ENCODE data around the gene RHBDF2. TPM values are rescaled to one million over a fixed set of nuclear protein-coding genes. Genes with fewer than 3 reads are reported as not detected.

The RHBDF2 gene
- total RNA-seq, 1 experiment from 2014 or later: 33.0 TPM

GRCh38 chr17:76535788-76536510, 34.7 kb upstream of the RHBDF2 start:
- no peak for ATAC-seq
- POLR2A ChIA-PET: no interaction called here
- TF ChIP-seq ZNF425 (CRISPR knock-in tag; conservative IDR thresholded peaks at IDR 0.05): no peak
- no peak for TF ChIP-seq SMAD3 (CRISPR knock-in tag; IDR thresholded peaks at IDR 0.05; ENCODE audit: borderline replicate concordance)
- no peak for TF ChIP-seq MLX (CRISPR knock-in tag; IDR thresholded peaks at IDR 0.05)
- TF ChIP-seq ZNF121 (CRISPR knock-in tag; IDR thresholded peaks at IDR 0.05): no peak
- no peak for TF ChIP-seq HMGXB4 (CRISPR knock-in tag; IDR thresholded peaks at IDR 0.05)
- TF ChIP-seq ELF4 (CRISPR knock-in tag; IDR thresholded peaks at IDR 0.05; ENCODE audit: low read depth): no peak
- no peak for DNase-seq (ENCODE audit: low spot score)
- Mint-ChIP-seq H3K27ac (no peak overlapping the region), H3K4me3 (peak overlapping the region; percentile 32), H3K36me3 (no peaks in the 10 kb centered on the region; the same call in 1 of the 2 replicates), H3K9me3 (no peaks in the 10 kb centered on the region), H3K27me3 (ENCODE audit: low read depth) (peaks cover 47% of the 10 kb centered on the region), H3K4me1 (peaks cover 19% of the 10 kb centered on the region)
- CTCF ChIA-PET: interaction anchor here (0.7 to 9.7 kb wide), 8 partner anchors 8 to 182 kb away, joined by 3 to 123 read pairs (median 3); partner anchors contain the start of gene PRPSAP1

- ATAC-seq: no peak
- ChIA-PET POLR2A (no interaction called here), CTCF (interaction anchor here (0.8 to 9.7 kb wide), 2 partner anchors 11 to 12 kb away, joined by 4 to 123 read pairs; no protein-coding TSS in a partner anchor)
- peaks cover 17% of the 10 kb centered on the region for H3K4me1 Mint-ChIP-seq
- no peaks in the 10 kb centered on the region; the same call in 1 of the 2 replicates for H3K36me3 Mint-ChIP-seq
- peaks cover 44% of the 10 kb centered on the region for H3K27me3 Mint-ChIP-seq (ENCODE audit: low read depth)
- H3K4me3 Mint-ChIP-seq: no peak overlapping the region
- no peak overlapping the region for H3K27ac Mint-ChIP-seq
- no peak for DNase-seq (ENCODE audit: low spot score)
- H3K9me3 Mint-ChIP-seq: no peaks in the 10 kb centered on the region
- TF ChIP-seq CDX4 (CRISPR knock-in tag; IDR thresholded peaks at IDR 0.05; ENCODE audit: borderline replicate concordance) (no peak), OVOL2 (CRISPR knock-in tag; IDR thresholded peaks at IDR 0.05; ENCODE audit: borderline replicate concordance) (no peak), NFE2L1 (CRISPR knock-in tag; IDR thresholded peaks at IDR 0.05) (no peak), SOX15 (CRISPR knock-in tag; IDR thresholded peaks at IDR 0.05) (no peak), ZSCAN18 (CRISPR knock-in tag; IDR thresholded peaks at IDR 0.05) (no peak), ZNF232 (CRISPR knock-in tag; IDR thresholded peaks at IDR 0.05) (no peak), MYBL2 (CRISPR knock-in tag; IDR thresholded peaks at IDR 0.05) (no peak), TP53 (CRISPR knock-in tag; IDR thresholded peaks at IDR 0.05) (no peak), ZNF219 (CRISPR knock-in tag; IDR thresholded peaks at IDR 0.05; ENCODE audit: borderline replicate concordance) (no peak), ZNF317 (CRISPR knock-in tag; IDR thresholded peaks at IDR 0.05; ENCODE audit: borderline replicate concordance, low read depth) (no peak), CREB1 (CRISPR knock-in tag; IDR thresholded peaks at IDR 0.05) (no peak), FOXJ3 (CRISPR knock-in tag; IDR thresholded peaks at IDR 0.05; ENCODE audit: borderline replicate concordance) (no peak), IRF1 (CRISPR knock-in tag; IDR thresholded peaks at IDR 0.05) (no peak), PREB (CRISPR knock-in tag; IDR thresholded peaks at IDR 0.05; ENCODE audit: borderline replicate concordance) (no peak), ZNF425 (CRISPR knock-in tag; conservative IDR thresholded peaks at IDR 0.05) (no peak)
These were observed 33.9 kb upstream of the RHBDF2 start for GRCh38 chr17:76534831-76535732.

Data from WTC11 (cell line).